Lung (tissue), 12 donors: ENCODE data around the gene COL15A1. TPM values are rescaled to one million over a fixed set of nuclear protein-coding genes. Genes with fewer than 3 reads are reported as not detected.

Experiments used
- ATAC-seq: fragments of 200-7000 bp; cut with Tn5 transposase; one replicate; pipeline ENCODE4 v1.9.1; 2020; ENCODE audit warnings: moderate number of reproducible peaks; ENCODE audit not compliant: insufficient read depth, low FRiP score
- DNase-seq, 3 donors: peaks; one replicate each; pipeline ENCODE4 v3.0.0-alpha.2; 2013 to 2017
- H3K27ac ChIP-seq, 2 donors: one replicate each; pipeline ENCODE4 v1.5.1; 2013; ENCODE audit warnings: mild to moderate bottlenecking in 2 of 2, moderate library complexity in 2 of 2, control low read depth in 1 of 2, inconsistent platforms in 1 of 2, low read depth in 1 of 2, low read length in 1 of 2
- H3K27me3 ChIP-seq, 3 donors: one replicate each; pipeline ENCODE4 v1.5.1; 2013; ENCODE audit warnings: low read length in 2 of 3; ENCODE audit not compliant: control insufficient read depth in 3 of 3, insufficient read depth in 3 of 3
- H3K36me3 ChIP-seq, 4 donors: one replicate each; pipeline ENCODE4 v1.5.1; 2013; ENCODE audit warnings: low read length in 4 of 4, mild to moderate bottlenecking in 1 of 4, moderate library complexity in 1 of 4; ENCODE audit not compliant: control insufficient read depth in 4 of 4, insufficient read depth in 4 of 4
- H3K4me1 ChIP-seq, 5 donors: one replicate each; pipeline ENCODE4 v1.5.1; 2013; ENCODE audit warnings: low read length in 5 of 5, mild to moderate bottlenecking in 2 of 5, moderate library complexity in 1 of 5; ENCODE audit not compliant: control insufficient read depth in 5 of 5, insufficient read depth in 5 of 5
- H3K4me3 ChIP-seq: one replicate; pipeline ENCODE4 v1.5.1; 2013; ENCODE audit warnings: mild to moderate bottlenecking, control low read depth, moderate library complexity
- H3K9ac ChIP-seq, 2 donors: one replicate each; pipeline ENCODE4 v1.5.1; 2013; ENCODE audit warnings: low read length in 2 of 2, control low read depth in 1 of 2; ENCODE audit not compliant: insufficient read depth in 1 of 2
- H3K9me3 ChIP-seq, 4 donors: one replicate each; pipeline ENCODE4 v1.5.1; 2013; ENCODE audit warnings: low read length in 3 of 4, mild to moderate bottlenecking in 1 of 4, moderate library complexity in 1 of 4; ENCODE audit not compliant: control insufficient read depth in 4 of 4, insufficient read depth in 3 of 4
- WGBS, 2 donors: extraction: QIAGEN DNeasy Blood & Tissue Kit; methylation state at CpG; one replicate each; pipeline ENCODE4 v1.1.7; 2013; 5-methylcytosine and 5-hydroxymethylcytosine counted together
- polyA plus RNA-seq, 2 donors: library from polyadenylated mRNA; stranded (reverse); fragments of 200-250 nt; gene quantifications; one replicate each; pipeline ENCODE4 v1.2.1, GENCODE V29; 2013
- total RNA-seq, 2 donors: library from RNA; depleted of rRNA in 1 of 2; stranded (reverse); fragments of >200 nt in 1 of 2; gene quantifications; one replicate each; pipeline ENCODE4 v1.2.1, GENCODE V29; 2014 to 2021
- TF ChIP-seq, protein P1 (sequence below): IDR thresholded peaks from 2 replicates; pipeline ENCODE4 v1.5.1; 2012; ENCODE audit warnings: mild to moderate bottlenecking; ENCODE audit errors: control extremely low read depth, extremely low read depth
- donor health status: control.
- donor health status: control.
- donor health status: Bipolar disorder and iron deficiency.
- donor health status: healthy.
- donor health status: DM: yes; HTN: yes; CAD: no.

The COL15A1 gene
- total and polyA plus RNA-seq, 4 donors, result 2.9 to 40.5 (median 8.5) TPM

DNA sequence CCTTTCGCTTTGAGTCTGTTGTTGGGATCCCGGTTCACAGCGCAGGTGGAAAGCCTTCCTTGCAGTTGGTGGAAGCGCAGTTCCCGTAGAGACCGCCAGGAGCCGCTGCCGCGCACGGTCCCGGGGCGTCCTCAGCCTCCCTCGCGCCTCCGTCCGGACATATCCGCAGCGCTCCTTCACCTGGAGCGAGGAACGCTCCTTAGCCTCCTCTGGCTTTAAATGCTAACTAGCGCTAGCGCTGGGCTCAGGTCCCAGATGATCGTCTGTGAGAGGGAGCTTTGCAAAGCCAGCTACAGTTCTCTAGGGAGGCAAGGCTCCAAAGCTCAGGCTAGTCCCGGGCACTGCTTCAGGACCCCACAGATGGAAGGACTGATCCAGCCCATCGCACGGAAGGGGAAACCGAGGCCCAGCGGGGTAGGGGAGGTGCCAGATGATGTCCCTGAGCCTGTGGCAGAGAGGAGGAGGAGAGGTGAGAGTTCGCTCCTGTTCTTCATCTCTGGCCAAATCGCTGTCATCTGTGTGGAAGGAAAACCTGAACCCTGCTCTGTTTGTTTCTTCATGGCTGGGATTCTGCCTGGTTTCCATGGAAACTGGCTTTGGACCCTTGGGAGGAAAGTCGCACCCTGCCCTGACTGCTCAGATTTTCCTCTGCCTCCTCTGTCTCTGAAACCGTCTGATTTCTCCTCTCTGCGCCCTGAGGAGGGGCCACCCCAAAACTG is 31.4 kb downstream of the COL15A1 start:
- H3K36me3 ChIP-seq, result no peaks in the 10 kb centered on the region

GRCh38 chr9:98975838-98976237 is 32.1 kb downstream of the COL15A1 start:
- TF ChIP-seq, protein P1, sequence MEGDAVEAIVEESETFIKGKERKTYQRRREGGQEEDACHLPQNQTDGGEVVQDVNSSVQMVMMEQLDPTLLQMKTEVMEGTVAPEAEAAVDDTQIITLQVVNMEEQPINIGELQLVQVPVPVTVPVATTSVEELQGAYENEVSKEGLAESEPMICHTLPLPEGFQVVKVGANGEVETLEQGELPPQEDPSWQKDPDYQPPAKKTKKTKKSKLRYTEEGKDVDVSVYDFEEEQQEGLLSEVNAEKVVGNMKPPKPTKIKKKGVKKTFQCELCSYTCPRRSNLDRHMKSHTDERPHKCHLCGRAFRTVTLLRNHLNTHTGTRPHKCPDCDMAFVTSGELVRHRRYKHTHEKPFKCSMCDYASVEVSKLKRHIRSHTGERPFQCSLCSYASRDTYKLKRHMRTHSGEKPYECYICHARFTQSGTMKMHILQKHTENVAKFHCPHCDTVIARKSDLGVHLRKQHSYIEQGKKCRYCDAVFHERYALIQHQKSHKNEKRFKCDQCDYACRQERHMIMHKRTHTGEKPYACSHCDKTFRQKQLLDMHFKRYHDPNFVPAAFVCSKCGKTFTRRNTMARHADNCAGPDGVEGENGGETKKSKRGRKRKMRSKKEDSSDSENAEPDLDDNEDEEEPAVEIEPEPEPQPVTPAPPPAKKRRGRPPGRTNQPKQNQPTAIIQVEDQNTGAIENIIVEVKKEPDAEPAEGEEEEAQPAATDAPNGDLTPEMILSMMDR, result no peak

More for the DNA sequence above, 31.4 kb downstream of the COL15A1 start:
- WGBS, 2 donors, result 13 to 15% methylated on average over 33 of the region's 33 CpGs
- peaks cover 0 to 7% (median 4%) of the 10 kb centered on the region in 5 donors for H3K4me1 ChIP-seq
- no peak overlapping the region for H3K9ac ChIP-seq
- peaks cover 0 to 3% (median 0%) of the 10 kb centered on the region in 3 donors for H3K27me3 ChIP-seq
- DNase-seq (peak; percentile 69 to 83 (median 79)), ATAC-seq (peak; percentile 95)
- no peak overlapping the region for H3K4me3 ChIP-seq
- H3K27ac ChIP-seq, result no peak overlapping the region
- H3K9me3 ChIP-seq, result no peaks in the 10 kb centered on the region
- TF ChIP-seq, protein P1, result peak; percentile 97

GRCh38 chr9:98977246-98977714 is 33.6 kb downstream of the COL15A1 start:
- Histone ChIP-seq H3K9me3 (no peaks in the 10 kb centered on the region), H3K27ac (peak overlapping the region in 1 of 2 donors; percentile 9), H3K4me3 (no peak overlapping the region), H3K36me3 (no peaks in the 10 kb centered on the region), H3K9ac (no peak overlapping the region), H3K27me3 (peaks cover 0 to 3% (median 0%) of the 10 kb centered on the region in 3 donors), H3K4me1 (peaks cover 0 to 4% (median 4%) of the 10 kb centered on the region in 5 donors)
- TF ChIP-seq, protein P1, result no peak
- DNase-seq (no peak), ATAC-seq (no peak)
- WGBS, 2 donors, result 84% methylated on average over 8 to 9 of the region's 9 CpGs

More at GRCh38 chr9:98975838-98976237, 32.1 kb downstream of the COL15A1 start:
- Histone ChIP-seq H3K9me3 (no peaks in the 10 kb centered on the region), H3K27me3 (peaks cover 0 to 3% (median 0%) of the 10 kb centered on the region in 3 donors), H3K9ac (no peak overlapping the region), H3K36me3 (no peaks in the 10 kb centered on the region), H3K4me3 (no peak overlapping the region), H3K4me1 (peaks cover 0 to 7% (median 4%) of the 10 kb centered on the region in 5 donors), H3K27ac (no peak overlapping the region)
- ATAC-seq (no peak), DNase-seq (no peak)
- 84% methylated on average over 3 of the region's 3 CpGs for WGBS, 2 donors
